HepG2 (cell line): ENCODE data around the gene RSL1D1. TPM values are rescaled to one million over a fixed set of nuclear protein-coding genes. Genes with fewer than 3 reads are reported as not detected.

Experiments used
- ATAC-seq: fragments of 200-7000 bp; cut with Tn5 transposase; 3 replicates; pipeline ENCODE4 v1.9.1; 2020; ENCODE audit warnings: mild to moderate bottlenecking, moderate library complexity
- BruUV-seq: library from RNA; stranded (reverse); fragments of 400-500 nt; replicated peaks from 2 replicates; lab custom pipeline; 2021; lab: Mats Ljungman, UMichigan
- CTCF ChIA-PET: fragments of 300-600 bp; formaldehyde crosslinking; extraction: SDS; loops from one replicate; lab custom pipeline; 2021; ENCODE audit warnings: low total read pairs, inconsistent platforms, low intra/inter-chr PET ratio; lab: Yijun Ruan, JAX
- POLR2A ChIA-PET: fragments of 350-600 bp; sonication (Branson Sonifier 250); formaldehyde crosslinking; loops from one replicate; lab custom pipeline; 2020; ENCODE audit warnings: antibody characterized with exemption, inconsistent platforms; lab: Yijun Ruan, JAX
- DNase-seq: peaks from one replicate; pipeline ENCODE4 v3.0.0-alpha.2; 2015; ENCODE audit warnings: low spot score
- FAIRE-seq: peaks from 3 replicates; lab custom pipeline; 2011; peaks lifted over from hg19 to GRCh38; lab: Jason Lieb, UNC
- H2AFZ ChIP-seq: one replicate; pipeline ENCODE4 v1.6.1; 2011; ENCODE audit warnings: low read length, inconsistent platforms
- H3K27ac ChIP-seq: fragments of 300-600 bp; 3 replicates; pipeline ENCODE4 v1.8.0; 2011; ENCODE audit warnings: mixed run types, mild to moderate bottlenecking, mixed read lengths, low read length, inconsistent platforms; ENCODE audit not compliant: insufficient read depth; ENCODE audit errors: extremely low read length
- H3K27me3 ChIP-seq, 2 experiments: fragments of 200-600 bp in 1 of 2; 2 replicates in 1 of 2; 3 replicates in 1 of 2; pipeline versions ENCODE4 v1.6.0 to v1.8.0; 2011; ENCODE audit warnings: low read length in 2 of 2, mild to moderate bottlenecking in 2 of 2, moderate library complexity in 2 of 2, inconsistent platforms in 1 of 2; ENCODE audit not compliant: insufficient read depth in 2 of 2, control insufficient read depth in 1 of 2
- H3K36me3 ChIP-seq, 2 experiments: fragments of 200-600 bp in 1 of 2; replicated peaks in 1 of 2; 2 replicates in 1 of 2; 3 replicates in 1 of 2; pipeline versions ENCODE4 v1.5.1 to v1.8.0; 2011; ENCODE audit warnings: low read length in 2 of 2, inconsistent platforms in 1 of 2; ENCODE audit not compliant: insufficient read depth in 2 of 2, control insufficient read depth in 1 of 2
- H3K4me1 ChIP-seq: 2 replicates; pipeline ENCODE4 v1.5.1; 2012; ENCODE audit warnings: low read length, inconsistent platforms; ENCODE audit not compliant: insufficient read depth
- H3K4me2 ChIP-seq: 2 replicates; pipeline ENCODE4 v1.6.0; 2011; ENCODE audit warnings: low read depth, low read length, inconsistent platforms
- H3K4me3 ChIP-seq, 3 experiments: fragments of 200-600 bp in 1 of 3; sonication (generic), shearing (Covaris generic) in 1 of 3; replicated peaks in 1 of 3; 2 replicates each; pipeline ENCODE4 v1.5.1; 2011 to 2016; ENCODE audit warnings: low read length in 3 of 3, inconsistent platforms in 2 of 3, low read depth in 2 of 3, mild to moderate bottlenecking in 2 of 3, control low read depth in 1 of 3, mixed read lengths in 1 of 3; ENCODE audit not compliant: insufficient read depth in 1 of 3
- H3K79me2 ChIP-seq: one replicate; pipeline ENCODE4 v1.6.1; 2011; ENCODE audit warnings: low read length, inconsistent platforms; ENCODE audit not compliant: insufficient read depth
- H3K9ac ChIP-seq: 2 replicates; pipeline ENCODE4 v1.6.0; 2011; ENCODE audit warnings: mild to moderate bottlenecking, low read depth, low read length, inconsistent platforms; ENCODE audit not compliant: insufficient read depth
- H3K9me3 ChIP-seq: 2 replicates; pipeline ENCODE4 v1.5.1; 2012; ENCODE audit warnings: mild to moderate bottlenecking, low read length
- H4K20me1 ChIP-seq: 2 replicates; pipeline ENCODE4 v1.6.0; 2011; ENCODE audit warnings: inconsistent platforms, mild to moderate bottlenecking, low read length, moderate library complexity; ENCODE audit not compliant: insufficient read depth
- ARID3A ChIP-seq: IDR thresholded peaks from 2 replicates; pipeline ENCODE4 v1.6.1; 2012; ENCODE audit warnings: low read depth, low read length, improper control_type of control experiment
- ARNT ChIP-seq: fragments of 450-650 bp; IDR thresholded peaks from 2 replicates; pipeline ENCODE4 v1.6.1; 2017
- EEA1 ChIP-seq: sonication (generic); formaldehyde crosslinking; IDR thresholded peaks from 2 replicates; pipeline ENCODE4 v1.5.1; 2020; ENCODE audit warnings: mild to moderate bottlenecking, missing genetic modification reagents, borderline replicate concordance
- GTF2F1 ChIP-seq: fragments of 150-350 bp; IDR thresholded peaks from 2 replicates; pipeline ENCODE4 v1.6.1; 2014; ENCODE audit warnings: low read length
- GZF1 ChIP-seq: sonication (generic); formaldehyde crosslinking; IDR thresholded peaks from 2 replicates; pipeline ENCODE4 v1.5.1; 2020; ENCODE audit warnings: mild to moderate bottlenecking, missing genetic modification reagents
- HDAC2 ChIP-seq: sonication (generic); formaldehyde crosslinking; IDR thresholded peaks from 2 replicates; pipeline ENCODE4 v1.4.0; 2020; ENCODE audit warnings: missing genetic modification reagents
- HMG20A ChIP-seq: IDR thresholded peaks from 2 replicates; pipeline ENCODE4 v1.6.1; 2016; ENCODE audit warnings: borderline replicate concordance
- HNRNPH1 ChIP-seq: fragments of 200-400 bp; formaldehyde crosslinking; optimal IDR thresholded peaks from 2 replicates; pipeline ENCODE3; 2017; ENCODE audit warnings: mild to moderate bottlenecking, low read depth, low read length
- KAT2B ChIP-seq: fragments of 150-350 bp; IDR thresholded peaks from 2 replicates; pipeline ENCODE4 v1.6.1; 2014; ENCODE audit warnings: low read depth, low read length, borderline replicate concordance
- KAT8 ChIP-seq: IDR thresholded peaks from 2 replicates; pipeline ENCODE4 v1.6.1; 2016; ENCODE audit warnings: missing genetic modification reagents, missing compliant biosample characterization
- NFE2L2 ChIP-seq: fragments of 150-350 bp; IDR thresholded peaks from 2 replicates; pipeline ENCODE4 v1.6.1; 2014; ENCODE audit warnings: low read length
- SMARCE1 ChIP-seq: fragments of 450-650 bp; IDR thresholded peaks from 2 replicates; pipeline ENCODE4 v1.6.1; 2017; ENCODE audit warnings: borderline replicate concordance
- THYN1 ChIP-seq: sonication (generic); formaldehyde crosslinking; IDR thresholded peaks from 2 replicates; pipeline ENCODE4 v1.8.1; 2023; ENCODE audit warnings: low read depth, mild to moderate bottlenecking, moderate library complexity, missing genetic modification reagents, borderline replicate concordance
- ZBTB42 ChIP-seq: sonication (generic); formaldehyde crosslinking; IDR thresholded peaks from 2 replicates; pipeline ENCODE4 v1.5.0; 2020; ENCODE audit warnings: mild to moderate bottlenecking, missing genetic modification reagents
- ZGPAT ChIP-seq: IDR thresholded peaks from 2 replicates; pipeline ENCODE4 v1.6.1; 2016; ENCODE audit warnings: mild to moderate bottlenecking
- ZKSCAN1 ChIP-seq: fragments of 150-350 bp; IDR thresholded peaks from 2 replicates; pipeline ENCODE4 v1.6.1; 2014; ENCODE audit warnings: low read length
- ZNF225 ChIP-seq: sonication (generic); formaldehyde crosslinking; IDR thresholded peaks from 2 replicates; pipeline ENCODE4 v1.4.0; 2020; ENCODE audit warnings: mild to moderate bottlenecking, missing genetic modification reagents
- ZNF576 ChIP-seq: sonication (generic); formaldehyde crosslinking; IDR thresholded peaks from 2 replicates; pipeline ENCODE4 v1.4.0; 2020; ENCODE audit warnings: mild to moderate bottlenecking, missing genetic modification reagents
- WGBS: methylation state at CpG from one replicate; pipeline ENCODE4 v1.1.6; 2017; ENCODE audit warnings: low lambda C conversion rate; 5-methylcytosine and 5-hydroxymethylcytosine counted together
- in situ Hi-C: cut with HindIII; loops from 2 replicates; pipeline ENCODE4 v1.10.0; 2017; ENCODE audit warnings: low pct_unique_long_range_greater_than_20kb; ENCODE audit not compliant: extremely low pct_ligation_motif_present
- intact Hi-C: fragments of 100-400 bp; cut with micrococcal nuclease; formaldehyde crosslinking; loops from one replicate; pipeline ENCODE4 v1.10.0; 2022; ENCODE audit not compliant: unreplicated experiment
- polyA plus RNA-seq, 8 experiments: library from polyadenylated mRNA; depleted of rRNA in 3 of 8; stranded (reverse) in 7 of 8; unstranded in 1 of 8; fragments of >200 nt; fragmentation: Illumina TruSeq in 4 of 8; extraction: Trizol in 4 of 8; gene quantifications; 2 replicates each; pipeline versions ENCODE4 v1.2.1 to v1.2.3, GENCODE V29; 2011 to 2016; ENCODE audit warnings: low read depth in 4 of 8, missing spikeins in 1 of 8, mixed read lengths in 1 of 8; ENCODE audit not compliant: insufficient read depth in 1 of 8
- total RNA-seq, 5 experiments: library from RNA; depleted of rRNA; stranded (reverse); fragments of >200 nt; fragmentation: Illumina TruSeq; extraction: Trizol; gene quantifications; 2 replicates each; pipeline ENCODE4 v1.2.3, GENCODE V29; 2016; ENCODE audit warnings: low read depth in 1 of 5

The RSL1D1 gene
- total and polyA plus RNA-seq, 2 of the 13 experiments (the other 11 are each of a cell fraction or from before 2014, with no cell fraction given), result 187 to 343 TPM

- TF ChIP-seq SMARCE1, result no peak
- TF ChIP-seq ARNT, result no peak
- 0 out of 2 replicates have a peak, but pooled peaks have one; percentile 41 for TF ChIP-seq EEA1 (CRISPR knock-in tag)
- peak; percentile 92 for TF ChIP-seq KAT8 (CRISPR knock-in tag)
Measured at GRCh38 chr16:11797166-11797956, 54.0 kb downstream of the RSL1D1 start, which contains the start of gene ZC3H7A (continued).

GRCh38 chr16:11796227-11797165 lies 54.8 kb downstream of the RSL1D1 start:
- ATAC-seq, result peak; percentile 11; the same call in 2 of the 3 replicates
- H3K27ac ChIP-seq, result peak overlapping the region; percentile 85
- FAIRE-seq, result no peak
- H3K4me3 ChIP-seq, result peak overlapping the region; percentile 79 to 100 (median 91)
- in situ Hi-C loops, result no loop called here
- ChIA-PET POLR2A (interaction anchor here (0.5 to 5.9 kb wide), 50 partner anchors 10 to 488 kb away, joined by 3 to 207 read pairs (median 6); partner anchors contain the start of genes GSPT1, LITAF, RSL1D1 and TXNDC11), CTCF (interaction anchor here (1.1 kb wide), 1 partner anchor 73 kb away, joined by 3 read pairs; no protein-coding TSS in a partner anchor)
- H3K4me1 ChIP-seq, result peaks cover 78% of the 10 kb centered on the region
- H3K27me3 ChIP-seq, result no peaks in the 10 kb centered on the region; a peak in 1 of 5 replicates
- intact Hi-C loops, result loop anchor here (5.0 to 10.0 kb wide), 2 partner anchors 116 to 212 kb away; partner anchors contain the start of gene LITAF
- TSS peak; percentile 52 for BruUV-seq
- peak overlapping the region; percentile 94 for H3K9ac ChIP-seq
- peaks cover 76% of the 10 kb centered on the region for H3K79me2 ChIP-seq
- H3K9me3 ChIP-seq, result no peaks in the 10 kb centered on the region
- WGBS, result 2% methylated on average over 69 of the region's 93 CpGs
- peak; percentile 60 for DNase-seq
- H3K36me3 ChIP-seq, result peaks cover 0 to 8% of the 10 kb centered on the region in 2 experiments; a peak in 2 of 5 replicates
- H4K20me1 ChIP-seq, result peaks cover 42% of the 10 kb centered on the region
- peak overlapping the region; percentile 94 for H3K4me2 ChIP-seq
- no peak overlapping the region for H2AFZ ChIP-seq
- no peak for TF ChIP-seq NFE2L2
- no peak for TF ChIP-seq ARID3A
- TF ChIP-seq GZF1, result no peak
- TF ChIP-seq ZGPAT, result peak; percentile 75; the same call in 1 of the 2 replicates
- TF ChIP-seq KAT2B, result no peak
- no peak; the same call in 1 of the 2 replicates for TF ChIP-seq HDAC2 (CRISPR knock-in tag)
- no peak for TF ChIP-seq THYN1 (CRISPR knock-in tag)
- peak; percentile 33; the same call in 1 of the 2 replicates for TF ChIP-seq ZBTB42 (CRISPR knock-in tag)
- no peak for TF ChIP-seq HNRNPH1
- 0 out of 2 replicates have a peak, but pooled peaks have one; percentile 73 for TF ChIP-seq ZNF576 (CRISPR knock-in tag)
- TF ChIP-seq HMG20A (CRISPR knock-in tag), result 0 out of 2 replicates have a peak, but pooled peaks have one; percentile 15
- TF ChIP-seq GTF2F1, result no peak
- TF ChIP-seq ZNF225 (CRISPR knock-in tag), result peak; percentile 25; the same call in 1 of the 2 replicates
- TF ChIP-seq ZKSCAN1, result no peak
